MM.1S (cell line): ENCODE results near the gene ANKLE1.
A peak's percentile ranks its signal among the peaks of the same experiment; 100 is the strongest.

ENCODE experiments used
- DNase-seq: peaks from one replicate; pipeline ENCODE4 v3.0.0-alpha.2; 2015
- H2AFZ ChIP-seq: fragments of 300-600 bp; sonication (generic); 2 replicates; pipeline ENCODE4 v1.6.0; 2016; ENCODE audit warnings: antibody characterized with exemption, low read length
- H3F3A ChIP-seq: fragments of 300-600 bp; sonication (generic); 2 replicates; pipeline ENCODE4 v1.6.1; 2016; ENCODE audit warnings: mild to moderate bottlenecking, antibody characterized with exemption, low read length, moderate library complexity, mixed read lengths; ENCODE audit not compliant: insufficient read depth
- H3K27ac ChIP-seq: fragments of 300-600 bp; sonication (generic); 2 replicates; pipeline ENCODE4 v1.5.1; 2016; ENCODE audit warnings: mild to moderate bottlenecking, low read length
- H3K27me3 ChIP-seq: fragments of 300-600 bp; sonication (generic); replicated peaks from 2 replicates; pipeline ENCODE4 v1.6.0; 2016; ENCODE audit warnings: low read length; ENCODE audit not compliant: insufficient read depth
- H3K36me3 ChIP-seq: fragments of 300-600 bp; sonication (generic); replicated peaks from 2 replicates; pipeline ENCODE4 v1.6.1; 2016; ENCODE audit warnings: mild to moderate bottlenecking, low read length, mixed read lengths; ENCODE audit not compliant: insufficient read depth
- H3K4me1 ChIP-seq: fragments of 300-600 bp; sonication (generic); 2 replicates; pipeline ENCODE4 v1.6.1; 2016; ENCODE audit warnings: low read length, mixed read lengths
- H3K4me2 ChIP-seq: fragments of 300-600 bp; sonication (generic); 2 replicates; pipeline ENCODE4 v1.6.0; 2016; ENCODE audit warnings: low read depth, low read length
- H3K4me3 ChIP-seq: fragments of 300-600 bp; sonication (generic); 2 replicates; pipeline ENCODE4 v1.5.1; 2016; ENCODE audit warnings: low read length, mixed read lengths
- H3K79me2 ChIP-seq: fragments of 300-600 bp; sonication (generic); 2 replicates; pipeline ENCODE4 v1.6.1; 2016; ENCODE audit warnings: mixed run types, low read length, mixed read lengths
- H3K9ac ChIP-seq: fragments of 300-600 bp; sonication (generic); 2 replicates; pipeline ENCODE4 v1.6.1; 2016; ENCODE audit warnings: low read length, mixed read lengths
- H3K9me2 ChIP-seq: fragments of 300-600 bp; sonication (generic); replicated peaks from 2 replicates; pipeline ENCODE4 v1.6.1; 2016; ENCODE audit warnings: mild to moderate bottlenecking, low read length, mixed read lengths; ENCODE audit not compliant: insufficient read depth
- H3K9me3 ChIP-seq: fragments of 300-600 bp; sonication (generic); replicated peaks from 2 replicates; pipeline ENCODE4 v1.6.1; 2016; ENCODE audit warnings: mild to moderate bottlenecking, low read length, mixed read lengths; ENCODE audit not compliant: insufficient read depth
- H4K20me1 ChIP-seq: fragments of 300-600 bp; sonication (generic); 2 replicates; pipeline ENCODE4 v1.6.1; 2016; ENCODE audit warnings: mild to moderate bottlenecking, low read length, moderate library complexity, mixed read lengths; ENCODE audit not compliant: insufficient read depth
- CTCF ChIP-seq: fragments of 300-600 bp; sonication (generic); IDR thresholded peaks from 2 replicates; pipeline ENCODE4 v1.5.1; 2016; ENCODE audit warnings: antibody characterized with exemption, low read length, mixed read lengths
- EZH2 ChIP-seq: fragments of 300-600 bp; sonication (generic); optimal IDR thresholded peaks from 2 replicates; pipeline ENCODE3; 2017; ENCODE audit warnings: low read depth, mild to moderate bottlenecking, antibody characterized with exemption, low read length, mixed read lengths
- EZH2phosphoT487 ChIP-seq: fragments of 300-600 bp; sonication (generic); IDR thresholded peaks from 2 replicates; pipeline ENCODE4 v1.6.1; 2018; ENCODE audit warnings: antibody characterized with exemption, low read length

The ANKLE1 gene

GRCh38 chr19:17303167-17303939 lies 21.7 kb downstream of the ANKLE1 start, which contains the start of gene ABHD8:
TSS of gene ABHD8 (minus strand) at chr19:17303425. CDS start at chr19:17301616, 1,809 bp downstream.
- no peaks in the 10 kb centered on the region for H3K9me2 ChIP-seq
- no peaks in the 10 kb centered on the region for H4K20me1 ChIP-seq
- peak within 1 kb of the TSS; percentile 89 for H3K4me2 ChIP-seq
- TF ChIP-seq CTCF, result peak; percentile 50
- TF ChIP-seq EZH2, result no peak
- peaks cover 17% of the 10 kb centered on the region for H3K4me1 ChIP-seq
- DNase-seq, result peak; percentile 96
- H2AFZ ChIP-seq, result peak within 1 kb of the TSS; percentile 87
- H3K9ac ChIP-seq, result peak within 1 kb of the TSS; percentile 72; the same call in 1 of the 2 replicates
- H3K4me3 ChIP-seq, result peak within 1 kb of the TSS; percentile 77
- peaks cover 20% of the 10 kb centered on the region for H3K79me2 ChIP-seq
- no peaks in the 10 kb centered on the region for H3K27me3 ChIP-seq
- no peaks in the 10 kb centered on the region for H3K36me3 ChIP-seq
- no peak within 1 kb of the TSS for H3K27ac ChIP-seq
- H3K9me3 ChIP-seq, result no peaks in the 10 kb centered on the region
- H3F3A ChIP-seq, result peaks cover 24% of the 10 kb centered on the region

GRCh38 chr19:17303940-17304267 lies 22.2 kb downstream of the ANKLE1 start:
- no peaks in the 10 kb centered on the region for H3K9me3 ChIP-seq
- H4K20me1 ChIP-seq, result no peaks in the 10 kb centered on the region
- H2AFZ ChIP-seq, result peak overlapping the region; percentile 87
- H3K79me2 ChIP-seq, result peaks cover 20% of the 10 kb centered on the region
- H3K4me3 ChIP-seq, result no peak overlapping the region
- no peak for DNase-seq
- TF ChIP-seq EZH2 (no peak), EZH2phosphoT487 (no peak), CTCF (no peak)
- peaks cover 24% of the 10 kb centered on the region for H3F3A ChIP-seq
- H3K27ac ChIP-seq, result no peak overlapping the region
- no peaks in the 10 kb centered on the region for H3K9me2 ChIP-seq
- H3K27me3 ChIP-seq, result no peaks in the 10 kb centered on the region
- H3K9ac ChIP-seq, result no peak overlapping the region
- H3K4me1 ChIP-seq, result peaks cover 17% of the 10 kb centered on the region
- H3K4me2 ChIP-seq, result peak overlapping the region; percentile 89
- H3K36me3 ChIP-seq, result no peaks in the 10 kb centered on the region

GRCh38 chr19:17304386-17305215 lies 22.9 kb downstream of the ANKLE1 start:
- Histone ChIP-seq H3K4me3 (0 out of 2 replicates have a peak overlapping the region, but pooled peaks have one; percentile 5), H3K27ac (peak overlapping the region; percentile 47; the same call in 1 of the 2 replicates), H3K9ac (peak overlapping the region; percentile 21; the same call in 1 of the 2 replicates), H3K27me3 (no peaks in the 10 kb centered on the region), H4K20me1 (no peaks in the 10 kb centered on the region), H3K4me2 (peak overlapping the region; percentile 46), H3K9me2 (no peaks in the 10 kb centered on the region), H3K9me3 (no peaks in the 10 kb centered on the region), H3K36me3 (no peaks in the 10 kb centered on the region), H3F3A (peaks cover 24% of the 10 kb centered on the region), H3K79me2 (peaks cover 22% of the 10 kb centered on the region), H2AFZ (peak overlapping the region; percentile 19; the same call in 1 of the 2 replicates), H3K4me1 (peaks cover 17% of the 10 kb centered on the region)
- TF ChIP-seq EZH2 (no peak), CTCF (no peak), EZH2phosphoT487 (no peak)
- no peak for DNase-seq
